Activated CD4-positive, alpha-beta T cell treated with anti-CD3 and anti-CD28 coated beads, Interleukin-2, amount 50 U/mL, for 16 hours (primary cell): ENCODE data around the gene NR2F1-AS1.

Source experiments
- DNase-seq: peaks from one replicate; pipeline ENCODE4 v3.0.0-alpha.2; 2020

NR2F1-AS1 gene

GRCh38 chr5:93602241-93603077, 21.4 kb upstream of the NR2F1-AS1 start:
- DNase-seq: no peak

GRCh38 chr5:93601802-93602155, 20.8 kb upstream of the NR2F1-AS1 start:
- no peak for DNase-seq

- no peak for DNase-seq
These were observed 20.2 kb upstream of the NR2F1-AS1 start for GRCh38 chr5:93601071-93601801.

- DNase-seq: no peak
These were observed 19.5 kb upstream of the NR2F1-AS1 start for GRCh38 chr5:93600409-93601070.

GRCh38 chr5:93599399-93600120, 18.5 kb upstream of the NR2F1-AS1 start:
- DNase-seq: no peak

- no peak for DNase-seq
These were observed 18.0 kb upstream of the NR2F1-AS1 start for GRCh38 chr5:93599001-93599379.

GRCh38 chr5:93598091-93599000, 17.3 kb upstream of the NR2F1-AS1 start:
- no peak for DNase-seq

GRCh38 chr5:93596676-93597490, 15.9 kb upstream of the NR2F1-AS1 start:
- no peak for DNase-seq

GRCh38 chr5:93596310-93596675, 15.3 kb upstream of the NR2F1-AS1 start:
- DNase-seq: no peak

- DNase-seq: no peak
These were observed 14.6 kb upstream of the NR2F1-AS1 start for GRCh38 chr5:93595420-93596147.

GRCh38 chr5:93594591-93595419, 13.8 kb upstream of the NR2F1-AS1 start:
- no peak for DNase-seq

GRCh38 chr5:93593476-93594131, 12.6 kb upstream of the NR2F1-AS1 start:
- no peak for DNase-seq

GRCh38 chr5:93592883-93593282, 11.9 kb upstream of the NR2F1-AS1 start:
- no peak for DNase-seq

- no peak for DNase-seq
These were observed 10.4 kb upstream of the NR2F1-AS1 start for GRCh38 chr5:93591323-93591945.

- no peak for DNase-seq
These were observed 9.5 kb upstream of the NR2F1-AS1 start for GRCh38 chr5:93590493-93590892.

- no peak for DNase-seq
These were observed 8.8 kb upstream of the NR2F1-AS1 start for GRCh38 chr5:93589829-93590215.

GRCh38 chr5:93589152-93589828, 8.3 kb upstream of the NR2F1-AS1 start:
- no peak for DNase-seq
